ENCODE results near the gene CTR9.
A peak's percentile ranks its signal among the peaks of the same experiment; 100 is the strongest.

Gene CTR9

GRCh38 chr11:10735481-10736475 lies 15.3 kb upstream of the CTR9 start:
- peak; percentile 83 for DNase-seq (ENCODE audit: low read depth, low spot score)
- H3K27ac ChIP-seq = peak overlapping the region; percentile 83

DNA sequence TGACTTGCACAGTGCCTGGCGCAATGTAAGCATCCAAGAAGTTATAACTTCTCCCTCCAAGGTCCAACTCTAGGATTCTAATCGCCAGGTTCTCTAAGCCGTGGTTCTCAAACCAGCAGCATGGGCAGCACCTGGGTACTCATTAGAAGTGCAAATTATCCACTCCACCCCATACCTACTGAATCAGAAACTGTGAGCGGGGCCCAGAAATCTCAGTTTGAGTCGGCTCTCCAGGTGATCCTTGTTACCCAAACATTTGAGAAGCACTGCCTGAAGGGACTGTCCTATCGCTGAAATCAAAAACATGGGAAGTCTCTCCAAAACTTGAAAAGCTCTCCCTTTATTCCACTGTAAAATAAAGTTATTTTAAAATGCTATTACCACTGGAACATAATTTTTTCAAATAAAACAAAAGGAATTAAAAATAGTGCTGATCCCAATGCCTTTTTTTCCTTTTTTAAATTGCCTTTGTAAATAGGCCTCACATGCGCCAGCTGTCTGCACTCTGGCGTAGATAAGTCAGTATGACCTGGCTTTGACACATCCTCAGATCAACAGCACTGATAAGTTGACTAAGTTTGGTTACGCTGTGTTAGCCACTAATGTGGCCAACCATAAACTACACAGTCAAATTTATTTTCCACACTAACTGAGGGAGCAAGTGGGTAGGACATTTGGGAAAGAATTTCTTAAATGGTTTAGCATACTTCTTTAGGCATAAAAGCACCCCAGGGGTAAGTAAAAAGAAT lies 8.4 kb upstream of the CTR9 start:
- DNase-seq (ENCODE audit: low read depth, low spot score) = peak; percentile 62
- H3K27ac ChIP-seq = no peak overlapping the region

GRCh38 chr11:10743354-10744000 lies 7.6 kb upstream of the CTR9 start:
- no peak for DNase-seq (ENCODE audit: low read depth, low spot score)
- no peak overlapping the region for H3K27ac ChIP-seq

- no peak for DNase-seq (ENCODE audit: low read depth, low spot score)
- no peak overlapping the region for H3K27ac ChIP-seq
These were observed 6.8 kb upstream of the CTR9 start for GRCh38 chr11:10744206-10744605.

DNA sequence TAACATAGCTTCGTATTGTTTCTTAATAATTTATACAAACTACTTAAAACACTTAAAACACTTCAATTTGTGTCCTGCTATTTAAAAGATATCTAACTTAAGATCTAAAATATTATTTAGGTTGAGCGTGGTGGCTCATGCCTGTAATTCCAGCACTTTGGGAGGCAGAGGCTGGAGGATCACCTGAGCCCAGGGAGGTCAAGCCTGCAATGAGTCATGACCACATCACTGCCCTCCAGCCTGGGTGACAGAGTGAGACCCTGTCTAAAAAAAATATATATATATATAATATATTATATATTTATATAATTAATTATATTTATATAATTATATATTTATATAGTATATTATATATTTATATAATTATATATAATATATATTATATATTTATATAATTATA lies 4.2 kb upstream of the CTR9 start:
- no peak overlapping the region for H3K27ac ChIP-seq
- DNase-seq (ENCODE audit: low read depth, low spot score) = no peak

- H3K27ac ChIP-seq = no peak overlapping the region
- DNase-seq (ENCODE audit: low read depth, low spot score) = no peak
These were observed 3.3 kb upstream of the CTR9 start for GRCh38 chr11:10747733-10748132.

- no peak for DNase-seq (ENCODE audit: low read depth, low spot score)
- H3K27ac ChIP-seq = no peak overlapping the region
These were observed 1.6 kb upstream of the CTR9 start for GRCh38 chr11:10749476-10749875.

GRCh38 chr11:10751581-10751940 lies 515 bp downstream of the CTR9 start:
- peak overlapping the region; percentile 95 for H3K27ac ChIP-seq
- DNase-seq (ENCODE audit: low read depth, low spot score) = no peak

GRCh38 chr11:10752061-10752460 lies 1.0 kb downstream of the CTR9 start:
- no peak for DNase-seq (ENCODE audit: low read depth, low spot score)
- peak overlapping the region; percentile 95 for H3K27ac ChIP-seq

GRCh38 chr11:10752486-10752885 lies 1.4 kb downstream of the CTR9 start:
- DNase-seq (ENCODE audit: low read depth, low spot score) = no peak
- H3K27ac ChIP-seq = no peak overlapping the region

DNA sequence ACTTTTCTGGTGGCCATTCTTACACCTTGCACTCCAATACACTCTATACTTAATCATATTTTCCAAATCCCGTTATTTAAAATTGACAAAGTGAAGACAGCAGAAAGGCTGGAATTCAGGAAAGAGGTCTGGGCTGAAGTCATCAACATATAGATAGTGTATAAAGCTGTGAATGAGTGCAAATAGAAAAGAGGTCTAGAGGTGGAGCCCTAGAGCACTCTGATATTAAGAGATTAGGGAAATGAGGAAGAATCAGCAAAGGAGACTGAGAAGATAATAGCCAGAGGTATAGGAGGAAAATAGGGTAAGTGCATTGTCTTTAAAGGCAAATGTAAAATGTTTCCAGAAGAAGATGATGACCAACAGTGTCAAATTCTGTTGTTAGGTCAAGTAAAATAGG lies 7.9 kb downstream of the CTR9 start:
- no peak overlapping the region for H3K27ac ChIP-seq
- DNase-seq (ENCODE audit: low read depth, low spot score) = no peak

GRCh38 chr11:10761085-10761698 lies 10.1 kb downstream of the CTR9 start:
- no peak for DNase-seq (ENCODE audit: low read depth, low spot score)
- no peak overlapping the region for H3K27ac ChIP-seq

- no peak overlapping the region for H3K27ac ChIP-seq
- DNase-seq (ENCODE audit: low read depth, low spot score) = no peak
These were observed 11.1 kb downstream of the CTR9 start for GRCh38 chr11:10762185-10762584.

DNA sequence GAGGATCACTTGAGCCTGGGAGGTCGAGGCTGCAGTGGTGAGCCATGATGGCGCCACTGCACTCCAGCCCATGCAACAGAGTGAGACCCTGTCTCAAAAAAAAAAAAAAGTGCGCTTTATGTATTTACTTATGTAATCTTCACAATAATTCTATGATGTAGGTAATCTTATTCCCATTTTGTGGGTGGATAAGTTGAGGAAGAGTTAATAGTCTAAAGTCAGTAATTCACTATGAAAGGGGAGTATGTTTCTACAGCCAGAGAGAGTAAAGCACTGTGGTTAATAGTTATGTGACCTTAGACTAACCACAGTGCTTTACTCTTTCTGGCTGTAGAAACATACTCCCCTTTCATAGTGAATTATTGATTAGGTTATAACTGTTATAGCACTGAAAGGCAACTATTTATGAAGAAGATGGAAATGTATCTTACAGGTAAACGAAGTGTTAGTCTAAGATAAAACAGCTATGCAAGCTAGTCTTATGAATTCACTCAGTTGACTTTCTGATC lies 11.9 kb downstream of the CTR9 start:
- DNase-seq (ENCODE audit: low read depth, low spot score) = no peak

DNA sequence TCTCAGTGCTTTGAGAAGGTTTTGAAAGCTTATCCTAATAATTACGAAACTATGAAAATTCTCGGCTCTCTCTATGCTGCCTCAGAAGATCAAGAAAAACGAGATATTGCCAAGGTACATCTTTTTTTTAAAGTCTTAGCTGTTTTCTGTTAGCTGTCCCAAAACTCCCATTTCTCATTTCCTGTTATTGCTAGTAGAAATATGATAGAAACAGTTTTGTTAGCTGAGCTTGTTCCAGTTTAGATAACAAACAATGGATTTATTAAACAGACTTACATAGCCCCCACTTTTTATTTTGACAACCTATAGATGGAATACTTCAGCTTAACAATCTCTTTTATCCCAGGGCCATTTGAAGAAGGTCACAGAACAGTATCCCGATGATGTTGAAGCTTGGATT lies 12.7 kb downstream of the CTR9 start:
- no peak overlapping the region for H3K27ac ChIP-seq
- no peak for DNase-seq (ENCODE audit: low read depth, low spot score)

More for the DNA sequence above, 11.9 kb downstream of the CTR9 start:
- no peak overlapping the region for H3K27ac ChIP-seq

- DNase-seq (ENCODE audit: low read depth, low spot score) = no peak
- no peak overlapping the region for H3K27ac ChIP-seq
These were observed 13.4 kb downstream of the CTR9 start for GRCh38 chr11:10764412-10764811.

DNA sequence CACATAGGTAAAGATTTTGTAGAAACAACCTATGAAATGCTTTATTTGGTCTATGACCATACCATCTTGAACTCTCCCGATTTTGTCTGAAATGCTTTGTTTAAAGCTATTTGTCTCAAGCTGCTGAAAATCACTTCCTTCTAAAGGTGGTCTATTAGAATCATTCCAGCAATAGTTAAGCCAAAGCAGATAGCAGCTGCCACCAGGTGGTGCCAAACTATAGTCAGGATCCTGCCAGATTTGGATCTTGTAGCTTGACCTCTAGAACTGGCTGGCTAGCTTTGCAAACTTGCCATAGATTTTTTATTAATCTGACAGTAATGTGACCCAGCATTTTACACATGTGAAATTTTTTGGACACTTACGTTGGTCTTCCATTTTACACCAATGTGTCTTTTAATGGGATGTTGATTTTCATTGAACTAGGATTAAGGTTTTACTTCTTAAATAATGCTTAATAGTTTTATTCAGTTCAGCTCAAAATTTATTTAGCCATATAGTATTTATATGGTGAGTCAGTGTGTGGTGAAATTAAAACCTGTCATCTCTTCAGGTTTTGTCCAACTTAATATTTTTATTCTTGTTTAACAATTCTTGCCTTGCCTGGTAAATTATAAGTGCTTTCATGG lies 19.7 kb downstream of the CTR9 start:
- H3K27ac ChIP-seq = no peak overlapping the region
- DNase-seq (ENCODE audit: low read depth, low spot score) = no peak

DNA sequence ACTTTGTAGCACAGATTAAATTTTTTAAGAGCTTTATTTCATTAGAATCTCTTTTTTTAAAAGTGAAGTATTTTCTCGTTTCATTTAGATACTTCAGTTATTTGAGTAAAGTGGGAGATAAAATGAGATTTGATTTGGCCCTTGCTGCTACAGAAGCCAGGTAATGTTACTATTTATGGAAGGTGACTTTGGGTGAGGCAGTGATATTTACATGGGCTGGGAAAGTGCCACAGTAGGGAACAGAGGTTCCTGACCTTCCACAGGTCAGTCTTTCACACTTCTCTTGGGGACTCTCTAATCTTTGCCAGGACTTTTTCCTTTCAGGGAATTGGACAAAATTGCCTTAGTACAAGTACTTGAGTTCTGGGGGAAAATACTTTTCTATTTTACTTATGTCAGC lies 20.4 kb downstream of the CTR9 start:
- no peak for DNase-seq (ENCODE audit: low read depth, low spot score)

GRCh38 chr11:10774811-10775210 lies 23.8 kb downstream of the CTR9 start:
- no peak for DNase-seq (ENCODE audit: low read depth, low spot score)
- H3K27ac ChIP-seq = no peak overlapping the region

More for the DNA sequence above, 20.4 kb downstream of the CTR9 start:
- no peak overlapping the region for H3K27ac ChIP-seq

- no peak overlapping the region for H3K27ac ChIP-seq
These were observed 26.3 kb downstream of the CTR9 start for GRCh38 chr11:10777393-10777793.

More at GRCh38 chr11:10777393-10777793, 26.3 kb downstream of the CTR9 start:
- DNase-seq (ENCODE audit: low read depth, low spot score) = no peak

Measured in epithelial cell of prostate (primary cell).